H9 (cell line): ENCODE data around the gene ADA. TPM values are rescaled to one million over a fixed set of nuclear protein-coding genes. Genes with fewer than 3 reads are reported as not detected.

Source experiments
- DNase-seq: peaks from one replicate; pipeline ENCODE4 v3.0.0-alpha.2; 2017
- H2AFZ ChIP-seq: one replicate; pipeline ENCODE4 v1.6.1; 2013; ENCODE audit warnings: mild to moderate bottlenecking, low read length, control low read depth, moderate library complexity
- H2AK5ac ChIP-seq: 2 replicates; pipeline ENCODE4 v1.6.1; 2013; ENCODE audit warnings: low read length, control low read depth, mixed read lengths; ENCODE audit not compliant: insufficient read length
- H2BK120ac ChIP-seq: one replicate; pipeline ENCODE4 v1.6.1; 2013; ENCODE audit warnings: low read depth, mild to moderate bottlenecking, low read length, control low read depth, inconsistent platforms; ENCODE audit not compliant: poor library complexity, severe bottlenecking
- H2BK12ac ChIP-seq: 2 replicates; pipeline ENCODE4 v1.6.1; 2013; ENCODE audit warnings: low read length, control low read depth, mixed read lengths, low read depth; ENCODE audit not compliant: insufficient read length
- H2BK15ac ChIP-seq: 2 replicates; pipeline ENCODE4 v1.6.1; 2013; ENCODE audit warnings: low read depth, low read length, control low read depth
- H2BK20ac ChIP-seq: one replicate; pipeline ENCODE4 v1.6.1; 2013; ENCODE audit warnings: low read depth, mild to moderate bottlenecking, low read length, control low read depth, inconsistent platforms; ENCODE audit not compliant: poor library complexity, severe bottlenecking
- H2BK5ac ChIP-seq: 2 replicates; pipeline ENCODE4 v1.6.1; 2013; ENCODE audit warnings: low read length, control low read depth, mixed read lengths; ENCODE audit not compliant: insufficient read length
- H3K14ac ChIP-seq: 2 replicates; pipeline ENCODE4 v1.6.1; 2013; ENCODE audit warnings: low read length, control low read depth; ENCODE audit not compliant: insufficient read depth
- H3K18ac ChIP-seq: 2 replicates; pipeline ENCODE4 v1.6.1; 2013; ENCODE audit warnings: low read depth, mild to moderate bottlenecking, mixed read lengths, low read length, control low read depth; ENCODE audit not compliant: insufficient read length
- H3K23ac ChIP-seq: 2 replicates; pipeline ENCODE4 v1.6.1; 2013; ENCODE audit warnings: low read length, control low read depth, mixed read lengths, low read depth; ENCODE audit not compliant: insufficient read length
- H3K23me2 ChIP-seq: 2 replicates; pipeline ENCODE4 v1.6.1; 2013; ENCODE audit warnings: low read depth, mild to moderate bottlenecking, mixed read lengths, low read length, control low read depth; ENCODE audit not compliant: insufficient read length, poor library complexity, severe bottlenecking
- H3K27ac ChIP-seq: 2 replicates; pipeline ENCODE4 v1.5.1; 2013; ENCODE audit warnings: low read length, control low read depth, mixed read lengths, low read depth; ENCODE audit not compliant: insufficient read length
- H3K27me3 ChIP-seq: 2 replicates; pipeline ENCODE4 v1.6.1; 2013; ENCODE audit warnings: low read length, control low read depth, inconsistent platforms; ENCODE audit not compliant: insufficient read depth
- H3K4ac ChIP-seq: 2 replicates; pipeline ENCODE4 v1.6.1; 2013; ENCODE audit warnings: low read depth, mild to moderate bottlenecking, control low read depth, inconsistent platforms, low read length, moderate library complexity
- H3K4me1 ChIP-seq: 2 replicates; pipeline ENCODE4 v1.6.1; 2013; ENCODE audit warnings: low read length, control low read depth, inconsistent platforms; ENCODE audit not compliant: insufficient read depth
- H3K4me2 ChIP-seq: 2 replicates; pipeline ENCODE4 v1.6.1; 2013; ENCODE audit warnings: low read length, control low read depth, mixed read lengths; ENCODE audit not compliant: insufficient read length, insufficient read depth
- H3K56ac ChIP-seq: 2 replicates; pipeline ENCODE4 v1.6.1; 2013; ENCODE audit warnings: low read depth, mild to moderate bottlenecking, mixed read lengths, low read length, control low read depth; ENCODE audit not compliant: insufficient read length
- H3K79me1 ChIP-seq: 2 replicates; pipeline ENCODE4 v1.6.1; 2013; ENCODE audit warnings: low read depth, mild to moderate bottlenecking, moderate library complexity, low read length, control low read depth, inconsistent platforms; ENCODE audit not compliant: insufficient read depth, poor library complexity, severe bottlenecking
- H3K79me2 ChIP-seq: 2 replicates; pipeline ENCODE4 v1.6.1; 2013; ENCODE audit warnings: low read length, control low read depth, inconsistent platforms; ENCODE audit not compliant: insufficient read depth
- H3K9ac ChIP-seq: 2 replicates; pipeline ENCODE4 v1.6.1; 2013; ENCODE audit warnings: low read length, control low read depth, mixed read lengths; ENCODE audit not compliant: insufficient read length; ENCODE audit errors: extremely low read depth
- H3K9me3 ChIP-seq: one replicate; pipeline ENCODE4 v1.6.1; 2013; ENCODE audit warnings: low read depth, low read length, inconsistent platforms; ENCODE audit not compliant: control insufficient read depth
- H3T11ph ChIP-seq: one replicate; pipeline ENCODE4 v1.6.1; 2013; ENCODE audit warnings: mild to moderate bottlenecking, low read length, control low read depth, inconsistent platforms
- H4K20me1 ChIP-seq: one replicate; pipeline ENCODE4 v1.6.1; 2013; ENCODE audit not compliant: control insufficient read depth, insufficient read length, insufficient read depth
- H4K5ac ChIP-seq: 2 replicates; pipeline ENCODE4 v1.6.1; 2013; ENCODE audit warnings: low read depth, mild to moderate bottlenecking, mixed read lengths, low read length, control low read depth; ENCODE audit not compliant: insufficient read length
- H4K8ac ChIP-seq: replicated peaks from 2 replicates; pipeline ENCODE4 v1.6.1; 2013; ENCODE audit warnings: low read length, control low read depth, mixed read lengths, low read depth; ENCODE audit not compliant: insufficient read length
- H4K91ac ChIP-seq: 2 replicates; pipeline ENCODE4 v1.6.1; 2013; ENCODE audit warnings: low read depth, mild to moderate bottlenecking, moderate library complexity, mixed read lengths, low read length, control low read depth; ENCODE audit not compliant: insufficient read length
- H3K27ac Mint-ChIP-seq, 3 experiments: 2 replicates in 2 of 3; 3 replicates in 1 of 3; pipeline ENCODE4 v1.8.0; 2020 to 2021; ENCODE audit warnings: mixed read lengths in 3 of 3, mild to moderate bottlenecking in 1 of 3, moderate library complexity in 1 of 3
- H3K27me3 Mint-ChIP-seq: 2 replicates; pipeline ENCODE4 v1.8.0; 2021; ENCODE audit warnings: low read depth, mild to moderate bottlenecking, moderate library complexity, mixed read lengths
- H3K36me3 Mint-ChIP-seq, 3 experiments: 2 replicates in 2 of 3; 3 replicates in 1 of 3; pipeline ENCODE4 v1.8.0; 2020 to 2021; ENCODE audit warnings: low read depth in 3 of 3, mixed read lengths in 3 of 3; ENCODE audit not compliant: insufficient read depth in 1 of 3
- H3K4me1 Mint-ChIP-seq, 2 experiments: 2 replicates each; pipeline ENCODE4 v1.8.0; 2020; ENCODE audit warnings: mixed read lengths in 2 of 2
- H3K4me3 Mint-ChIP-seq, 2 experiments: 2 replicates in 1 of 2; 3 replicates in 1 of 2; pipeline ENCODE4 v1.8.0; 2020 to 2021; ENCODE audit warnings: mild to moderate bottlenecking in 2 of 2, mixed read lengths in 2 of 2, moderate library complexity in 1 of 2
- H3K9me3 Mint-ChIP-seq, 2 experiments: 2 replicates in 1 of 2; 3 replicates in 1 of 2; pipeline ENCODE4 v1.8.0; 2020; ENCODE audit warnings: mild to moderate bottlenecking in 2 of 2, mixed read lengths in 2 of 2, moderate library complexity in 1 of 2
- CTCF ChIP-seq: fragments of 200-600 bp; sonication (generic); conservative IDR thresholded peaks from 3 replicates; pipeline ENCODE4 v1.8.0; 2021; ENCODE audit warnings: antibody characterized with exemption, mild to moderate bottlenecking
- WGBS: extraction: QIAGEN DNeasy Blood & Tissue Kit; methylation state at CpG from one replicate; pipeline ENCODE4 v1.1.7; 2013; ENCODE audit warnings: missing lambda C conversion rate, low lambda C conversion rate, mixed read lengths; ENCODE audit not compliant: insufficient read length; ENCODE audit errors: extremely low coverage; 5-methylcytosine and 5-hydroxymethylcytosine counted together
- total RNA-seq: library from RNA; stranded (reverse); gene quantifications from 2 replicates; pipeline ENCODE4 v1.2.1, GENCODE V29; 2021

The ADA gene
- total RNA-seq, 1 experiment from 2014 or later: 22.0 TPM

DNA sequence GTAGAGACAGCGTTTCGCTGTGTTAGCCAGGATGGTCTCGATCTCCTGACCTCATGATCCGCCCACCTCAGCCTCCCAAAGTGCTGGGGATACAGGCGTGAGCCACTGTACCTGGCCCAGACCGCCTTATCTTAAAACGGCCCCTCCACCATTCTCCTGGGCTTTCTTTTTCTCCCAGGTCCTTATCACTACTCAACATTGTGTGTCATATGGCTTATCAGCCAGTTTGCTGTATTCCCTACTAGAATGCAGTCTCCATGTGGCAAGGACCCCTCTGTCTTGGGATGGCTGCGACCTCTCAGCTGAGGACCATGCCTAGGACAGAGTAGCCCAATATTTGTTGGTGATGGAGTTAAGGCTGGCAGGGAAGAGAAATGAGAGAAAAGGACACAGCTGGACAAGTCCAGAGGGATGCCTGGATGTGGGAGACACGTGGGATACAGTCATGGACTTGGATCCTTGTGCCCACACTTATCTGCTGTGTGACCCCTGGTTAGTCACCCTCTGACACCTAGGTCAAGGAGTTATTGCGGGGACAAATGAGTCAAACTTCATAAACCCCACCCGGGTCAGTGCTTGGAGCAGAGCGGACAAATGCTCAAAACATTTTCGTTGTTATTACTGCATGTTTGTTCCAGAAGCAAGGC lies 24.0 kb downstream of the ADA start:
- no peak overlapping the region for H3K27ac ChIP-seq
- Mint-ChIP-seq H3K36me3 (peaks cover 8 to 23% (median 13%) of the 10 kb centered on the region in 3 experiments; a peak in 5 of 7 replicates), H3K9me3 (no peaks in the 10 kb centered on the region), H3K4me1 (peaks cover 19% of the 10 kb centered on the region in 2 experiments), H3K27ac (no peak overlapping the region; a peak in 1 of 7 replicates), H3K4me3 (no peak overlapping the region), H3K27me3 (peaks cover 14% of the 10 kb centered on the region)
- no peaks in the 10 kb centered on the region for H3K9me3 ChIP-seq
- H3T11ph ChIP-seq: no peak overlapping the region
- no peak overlapping the region for H2BK15ac ChIP-seq
- no peak overlapping the region for H3K23ac ChIP-seq
- H4K5ac ChIP-seq: no peak overlapping the region
- H4K91ac ChIP-seq: no peak overlapping the region
- H2BK5ac ChIP-seq: no peak overlapping the region
- H2BK20ac ChIP-seq: no peak overlapping the region
- no peak overlapping the region for H4K8ac ChIP-seq
- H3K79me2 ChIP-seq: no peaks in the 10 kb centered on the region
- H3K27me3 ChIP-seq: no peaks in the 10 kb centered on the region; the same call in 1 of the 2 replicates
- no peak overlapping the region for H3K18ac ChIP-seq
- no CpG with 5 or more reads among the region's 13 CpGs for WGBS
- H2AFZ ChIP-seq: no peak overlapping the region
- no peaks in the 10 kb centered on the region for H3K79me1 ChIP-seq
- no peak for DNase-seq
- no peak overlapping the region for H2BK12ac ChIP-seq
- no peaks in the 10 kb centered on the region for H3K23me2 ChIP-seq
- H3K4me2 ChIP-seq: no peak overlapping the region
- TF ChIP-seq CTCF: no peak
- no peaks in the 10 kb centered on the region for H3K4me1 ChIP-seq
- no peaks in the 10 kb centered on the region for H4K20me1 ChIP-seq
- no peak overlapping the region for H3K14ac ChIP-seq
- no peak overlapping the region for H3K9ac ChIP-seq
- no peak overlapping the region for H3K4ac ChIP-seq
- no peak overlapping the region for H2AK5ac ChIP-seq
- no peak overlapping the region for H3K56ac ChIP-seq
- no peak overlapping the region for H2BK120ac ChIP-seq
